H1 (cell line): ENCODE measurements around the gene DNAJC28. TPM values are rescaled to one million over a fixed set of nuclear protein-coding genes. Genes with fewer than 3 reads are reported as not detected.

Source experiments
- CTCF ChIA-PET: fragments of 300-600 bp; sonication (Branson Sonifier 250); formaldehyde crosslinking; loops from one replicate; lab custom pipeline; 2021; ENCODE audit not compliant: partially characterized antibody; lab: Charles Lee
- POLR2A ChIA-PET: fragments of 300-600 bp; sonication (Branson Sonifier 250); formaldehyde crosslinking; loops from one replicate; lab custom pipeline; 2021; ENCODE audit warnings: inconsistent platforms; ENCODE audit not compliant: partially characterized antibody; lab: Charles Lee
- DNase-seq, 2 experiments: peaks; one replicate each; pipeline versions ENCODE4 v3.0.0 to v3.0.0-alpha.2; 2010 to 2022; ENCODE audit warnings: low spot score in 2 of 2, low read depth in 1 of 2, mixed read lengths in 1 of 2
- FAIRE-seq: peaks from 2 replicates; lab custom pipeline; 2011; peaks lifted over from hg19 to GRCh38; lab: Jason Lieb, UNC
- H2AFZ ChIP-seq: 2 replicates; pipeline ENCODE4 v1.8.1; 2012; ENCODE audit warnings: low read length, inconsistent platforms
- H2AK5ac ChIP-seq: 2 replicates; pipeline ENCODE4 v1.6.1; 2013; ENCODE audit warnings: low read depth, low read length
- H2BK120ac ChIP-seq: replicated peaks from 2 replicates; pipeline ENCODE3; 2013; ENCODE audit warnings: low read depth, low read length, inconsistent platforms
- H2BK12ac ChIP-seq: 2 replicates; pipeline ENCODE4 v1.6.1; 2013; ENCODE audit warnings: low read depth, low read length
- H2BK15ac ChIP-seq: 2 replicates; pipeline ENCODE4 v1.6.1; 2013; ENCODE audit warnings: low read length
- H2BK20ac ChIP-seq: 2 replicates; pipeline ENCODE4 v1.6.1; 2013; ENCODE audit warnings: low read length
- H2BK5ac ChIP-seq: 2 replicates; pipeline ENCODE4 v1.6.1; 2013; ENCODE audit warnings: low read depth, low read length
- H3K14ac ChIP-seq: 2 replicates; pipeline ENCODE4 v1.6.1; 2013; ENCODE audit warnings: inconsistent platforms; ENCODE audit not compliant: insufficient read length
- H3K18ac ChIP-seq: 2 replicates; pipeline ENCODE4 v1.6.1; 2013; ENCODE audit warnings: low read length; ENCODE audit errors: extremely low read depth
- H3K23ac ChIP-seq: 2 replicates; pipeline ENCODE4 v1.6.1; 2013; ENCODE audit warnings: inconsistent platforms; ENCODE audit not compliant: insufficient read length
- H3K23me2 ChIP-seq: 2 replicates; pipeline ENCODE4 v1.6.1; 2013; ENCODE audit warnings: low read depth, low read length
- H3K27ac ChIP-seq: 2 replicates; pipeline ENCODE4 v1.6.1; 2011; ENCODE audit warnings: low read depth, low read length, inconsistent platforms
- H3K27me3 ChIP-seq, 4 experiments: replicated peaks in 1 of 4; 1 replicate in 1 of 4; 2 replicates in 3 of 4; pipeline versions ENCODE4 v1.6.1 to v1.8.1; 2011 to 2013; ENCODE audit warnings: low read length in 3 of 4, mild to moderate bottlenecking in 3 of 4, inconsistent platforms in 2 of 4, mixed read lengths in 2 of 4, moderate library complexity in 1 of 4; ENCODE audit not compliant: control insufficient read depth in 3 of 4, insufficient read depth in 3 of 4; ENCODE audit errors: extremely low read depth in 1 of 4
- H3K36me3 ChIP-seq, 4 experiments: 2 replicates each; pipeline versions ENCODE4 v1.6.1 to v1.8.1; 2011 to 2013; ENCODE audit warnings: mild to moderate bottlenecking in 4 of 4, low read length in 3 of 4, moderate library complexity in 2 of 4, control low read depth in 1 of 4, inconsistent platforms in 1 of 4; ENCODE audit not compliant: insufficient read depth in 4 of 4, control insufficient read depth in 2 of 4
- H3K4ac ChIP-seq: replicated peaks from 2 replicates; pipeline ENCODE3; 2013; ENCODE audit warnings: low read length, low read depth, mixed read lengths, inconsistent platforms; ENCODE audit not compliant: insufficient read length
- H3K4me1 ChIP-seq, 4 experiments: replicated peaks in 1 of 4; 1 replicate in 1 of 4; 2 replicates in 3 of 4; pipeline versions ENCODE4 v1.6.1 to v1.8.1; 2011 to 2013; ENCODE audit warnings: low read length in 3 of 4, inconsistent platforms in 2 of 4, mixed read lengths in 1 of 4; ENCODE audit not compliant: insufficient read depth in 4 of 4, control insufficient read depth in 3 of 4
- H3K4me2 ChIP-seq, 2 experiments: 2 replicates each; pipeline versions ENCODE4 v1.6.1 to v1.8.1; 2011 to 2013; ENCODE audit warnings: low read depth in 2 of 2, low read length in 2 of 2, control low read depth in 1 of 2, inconsistent platforms in 1 of 2, mild to moderate bottlenecking in 1 of 2; ENCODE audit not compliant: insufficient read depth in 1 of 2
- H3K4me3 ChIP-seq, 4 experiments: fragments of 200-600, 300-600 bp in 1 of 4; sonication (generic), shearing (Covaris generic), sonication (Bioruptor Twin) in 1 of 4; 2 replicates each; pipeline versions ENCODE4 v1.5.1 to v1.8.1; 2011 to 2016; ENCODE audit warnings: low read length in 4 of 4, low read depth in 3 of 4, control low read depth in 2 of 4, inconsistent platforms in 2 of 4, mild to moderate bottlenecking in 2 of 4, mixed read lengths in 1 of 4, moderate library complexity in 1 of 4; ENCODE audit not compliant: insufficient read depth in 2 of 4; ENCODE audit errors: extremely low read depth in 1 of 4
- H3K56ac ChIP-seq: replicated peaks from 2 replicates; pipeline ENCODE3; 2013; ENCODE audit warnings: low read depth, mild to moderate bottlenecking, mixed read lengths, low read length, inconsistent platforms; ENCODE audit not compliant: insufficient read length
- H3K79me1 ChIP-seq: 2 replicates; pipeline ENCODE4 v1.6.1; 2013; ENCODE audit warnings: low read depth, low read length, control low read depth
- H3K79me2 ChIP-seq, 2 experiments: 2 replicates each; pipeline versions ENCODE4 v1.6.1 to v1.8.1; 2012 to 2013; ENCODE audit warnings: low read length in 2 of 2, mild to moderate bottlenecking in 2 of 2, inconsistent platforms in 1 of 2; ENCODE audit not compliant: insufficient read depth in 2 of 2, control insufficient read depth in 1 of 2
- H3K9ac ChIP-seq, 4 experiments: replicated peaks in 1 of 4; 1 replicate in 1 of 4; 2 replicates in 3 of 4; pipeline versions ENCODE4 v1.6.1 to v1.8.1; 2011 to 2013; ENCODE audit warnings: low read depth in 3 of 4, low read length in 3 of 4, control low read depth in 2 of 4, mild to moderate bottlenecking in 2 of 4, moderate library complexity in 2 of 4, inconsistent platforms in 1 of 4; ENCODE audit errors: extremely low read depth in 1 of 4
- H3K9me3 ChIP-seq, 2 experiments: 2 replicates each; pipeline versions ENCODE4 v1.6.1 to v1.8.1; 2012 to 2013; ENCODE audit warnings: mild to moderate bottlenecking in 2 of 2, moderate library complexity in 2 of 2, control low read depth in 1 of 2, inconsistent platforms in 1 of 2, low read depth in 1 of 2, low read length in 1 of 2, mixed read lengths in 1 of 2; ENCODE audit not compliant: insufficient read depth in 2 of 2
- H4K20me1 ChIP-seq, 2 experiments: replicated peaks in 1 of 2; 2 replicates each; pipeline versions ENCODE3 to v1.8.1; 2011 to 2013; ENCODE audit warnings: inconsistent platforms in 2 of 2, low read length in 2 of 2, mild to moderate bottlenecking in 1 of 2; ENCODE audit not compliant: insufficient read depth in 2 of 2, control insufficient read depth in 1 of 2
- H4K5ac ChIP-seq: 2 replicates; pipeline ENCODE4 v1.6.1; 2013; ENCODE audit warnings: low read length, low read depth, mixed read lengths, inconsistent platforms; ENCODE audit not compliant: insufficient read length
- H4K8ac ChIP-seq: 2 replicates; pipeline ENCODE4 v1.8.0; 2013; ENCODE audit warnings: mild to moderate bottlenecking, moderate library complexity, low read length, inconsistent platforms; ENCODE audit not compliant: insufficient read depth; ENCODE audit errors: extremely low read depth
- H4K91ac ChIP-seq: replicated peaks from 2 replicates; pipeline ENCODE3; 2013; ENCODE audit warnings: low read length, mixed read lengths, inconsistent platforms; ENCODE audit not compliant: insufficient read length
- ASH2L ChIP-seq: fragments of 200-600, 300-600 bp; sonication (generic); IDR thresholded peaks from one replicate; pipeline ENCODE4 v1.7.1; 2017; ENCODE audit warnings: low read length
- BACH1 ChIP-seq: IDR thresholded peaks from 2 replicates; pipeline ENCODE4 v1.6.1; 2012; ENCODE audit warnings: low read length, improper control_type of control experiment
- CTBP2 ChIP-seq: IDR thresholded peaks from 2 replicates; pipeline ENCODE4 v1.7.0; 2011; ENCODE audit warnings: borderline replicate concordance, mild to moderate bottlenecking, moderate library complexity, mixed read lengths, low read length; ENCODE audit not compliant: insufficient read depth, insufficient read length
- E2F6 ChIP-seq: IDR thresholded peaks from 2 replicates; pipeline ENCODE4 v1.6.1; 2012; ENCODE audit warnings: inconsistent platforms
- EZH2 ChIP-seq: fragments of 200-600 bp; sonication (generic); IDR thresholded peaks from 2 replicates; pipeline ENCODE4 v1.7.1; 2012; ENCODE audit warnings: low read depth, mild to moderate bottlenecking, moderate library complexity, low read length, inconsistent platforms; ENCODE audit not compliant: severe bottlenecking
- MAX ChIP-seq: IDR thresholded peaks from 2 replicates; pipeline ENCODE4 v1.6.1; 2012; ENCODE audit warnings: inconsistent platforms
- POLR2A ChIP-seq, 2 experiments: IDR thresholded peaks; 1 replicate in 1 of 2; 2 replicates in 1 of 2; pipeline ENCODE4 v1.6.1; 2011; ENCODE audit warnings: low read depth in 2 of 2, low read length in 2 of 2, mild to moderate bottlenecking in 2 of 2; ENCODE audit errors: control extremely low read depth in 1 of 2
- SIRT6 ChIP-seq: IDR thresholded peaks from one replicate; pipeline ENCODE4 v1.7.1; 2012; ENCODE audit warnings: low read length, inconsistent platforms
- USF2 ChIP-seq: IDR thresholded peaks from 2 replicates; pipeline ENCODE4 v1.6.1; 2011; ENCODE audit warnings: low read length, improper control_type of control experiment
- YY1 ChIP-seq: IDR thresholded peaks from 2 replicates; pipeline ENCODE4 v1.6.1; 2011; ENCODE audit warnings: low read depth, mild to moderate bottlenecking, low read length
- WGBS, 2 experiments: shearing (Covaris generic) in 1 of 2; methylation state at CpG; one replicate each; pipeline versions ENCODE4 v1.1.6 to v1.1.7; 2013 to 2015; ENCODE audit warnings: low lambda C conversion rate in 2 of 2, mixed read lengths in 2 of 2, inconsistent platforms in 1 of 2, low coverage in 1 of 2, missing lambda C conversion rate in 1 of 2; ENCODE audit not compliant: insufficient replicate concordance in 2 of 2, insufficient coverage in 1 of 2, insufficient read length in 1 of 2; ENCODE audit errors: extremely low coverage in 1 of 2, missing lambda C conversion rate in 1 of 2; 5-methylcytosine and 5-hydroxymethylcytosine counted together
- polyA plus RNA-seq, 7 experiments: library from polyadenylated mRNA; depleted of rRNA in 3 of 7; stranded (reverse) in 5 of 7; unstranded in 2 of 7; fragments of >200 nt in 5 of 7; fragments of 200-250 nt in 2 of 7; gene quantifications; 1 replicate in 5 of 7; 2 replicates in 1 of 7; 4 replicates in 1 of 7; pipeline versions ENCODE4 v1.2.1 to v1.2.3, GENCODE V29; 2011 to 2013; ENCODE audit warnings: missing spikeins in 2 of 7, mixed read lengths in 2 of 7
- total RNA-seq: library from RNA; stranded (reverse); fragmentation: NEBNext Ultra II Directional; extraction: Animal tissue kit (Norgen Biotek cat#: 25700); gene quantifications from 2 replicates; pipeline ENCODE4 v1.2.1, GENCODE V29; 2021

The DNAJC28 gene
- total and polyA plus RNA-seq, 2 of the 8 experiments (the other 6 are each of a cell fraction or from before 2014, with no cell fraction given) = 0.97 to 4.3 TPM

GRCh38 chr21:33443194-33443593 is 48.3 kb downstream of the DNAJC28 start:
- no peaks in the 10 kb centered on the region for H3K9me3 ChIP-seq
- no peaks in the 10 kb centered on the region for H4K20me1 ChIP-seq
- no peak overlapping the region for H3K14ac ChIP-seq
- no peaks in the 10 kb centered on the region for H3K27me3 ChIP-seq
- H2BK15ac ChIP-seq = no peak overlapping the region
- H3K79me1 ChIP-seq = no peaks in the 10 kb centered on the region
- H3K23ac ChIP-seq = no peak overlapping the region
- H3K4ac ChIP-seq = no peak overlapping the region
- H3K9ac ChIP-seq = no peak overlapping the region
- no peak for FAIRE-seq
- no peaks in the 10 kb centered on the region for H3K36me3 ChIP-seq
- no peak overlapping the region for H3K4me2 ChIP-seq
- no peak overlapping the region for H3K56ac ChIP-seq
- WGBS, 2 experiments = 87% methylated on average over 5 of the region's 5 CpGs; no CpG with 5 or more reads in 1 of the 2 experiments
- no peaks in the 10 kb centered on the region for H3K79me2 ChIP-seq
- no peak overlapping the region for H2BK12ac ChIP-seq
- H3K23me2 ChIP-seq = no peaks in the 10 kb centered on the region
- H3K27ac ChIP-seq = no peak overlapping the region
- no peak overlapping the region for H3K18ac ChIP-seq
- no peak overlapping the region for H2BK120ac ChIP-seq
- no peak for DNase-seq
- no peak overlapping the region for H4K91ac ChIP-seq
- no peak overlapping the region for H2BK20ac ChIP-seq
- ChIA-PET POLR2A (no interaction called here), CTCF (interaction anchor here (1.2 to 4.3 kb wide), 3 partner anchors 96 to 503 kb away, joined by 3 to 39 read pairs (median 22); no protein-coding TSS in a partner anchor)
- H4K8ac ChIP-seq = no peak overlapping the region
- no peak overlapping the region for H3K4me3 ChIP-seq
- no peak overlapping the region for H2AFZ ChIP-seq
- no peaks in the 10 kb centered on the region for H3K4me1 ChIP-seq
- H2BK5ac ChIP-seq = no peak overlapping the region
- H4K5ac ChIP-seq = no peak overlapping the region
- no peak overlapping the region for H2AK5ac ChIP-seq
- TF ChIP-seq EZH2 = no peak
- no peak for TF ChIP-seq ASH2L
- TF ChIP-seq POLR2A (IDR thresholded peaks at IDR 0.05; ENCODE audit: control extremely low read depth in 1 of 2, low read depth in 2 of 2, low read length in 2 of 2) = no peak
- TF ChIP-seq USF2 = no peak
- no peak for TF ChIP-seq E2F6
- no peak for TF ChIP-seq MAX
- no peak for TF ChIP-seq SIRT6
- TF ChIP-seq BACH1 = no peak
- no peak for TF ChIP-seq YY1
- TF ChIP-seq CTBP2 = no peak
